Stimulated activated CD8-positive, alpha-beta memory T cell treated with anti-CD3 and anti-CD28 coated beads, Interleukin-4, amount 100 ng/mL, for 4 hours (primary cell): ENCODE measurements around the gene UTP4.
"Not testable (repeated sequence)": the region's sequence is repeated elsewhere in the genome, so short reads cannot be mapped to it uniquely, and the experiment has no call there.

Source experiments
- DNase-seq, 2 donors: peaks; one replicate each; pipeline ENCODE4 v3.0.0-alpha.2; 2020; ENCODE audit warnings: low read depth in 2 of 2, low spot score in 1 of 2

UTP4 gene

DNA sequence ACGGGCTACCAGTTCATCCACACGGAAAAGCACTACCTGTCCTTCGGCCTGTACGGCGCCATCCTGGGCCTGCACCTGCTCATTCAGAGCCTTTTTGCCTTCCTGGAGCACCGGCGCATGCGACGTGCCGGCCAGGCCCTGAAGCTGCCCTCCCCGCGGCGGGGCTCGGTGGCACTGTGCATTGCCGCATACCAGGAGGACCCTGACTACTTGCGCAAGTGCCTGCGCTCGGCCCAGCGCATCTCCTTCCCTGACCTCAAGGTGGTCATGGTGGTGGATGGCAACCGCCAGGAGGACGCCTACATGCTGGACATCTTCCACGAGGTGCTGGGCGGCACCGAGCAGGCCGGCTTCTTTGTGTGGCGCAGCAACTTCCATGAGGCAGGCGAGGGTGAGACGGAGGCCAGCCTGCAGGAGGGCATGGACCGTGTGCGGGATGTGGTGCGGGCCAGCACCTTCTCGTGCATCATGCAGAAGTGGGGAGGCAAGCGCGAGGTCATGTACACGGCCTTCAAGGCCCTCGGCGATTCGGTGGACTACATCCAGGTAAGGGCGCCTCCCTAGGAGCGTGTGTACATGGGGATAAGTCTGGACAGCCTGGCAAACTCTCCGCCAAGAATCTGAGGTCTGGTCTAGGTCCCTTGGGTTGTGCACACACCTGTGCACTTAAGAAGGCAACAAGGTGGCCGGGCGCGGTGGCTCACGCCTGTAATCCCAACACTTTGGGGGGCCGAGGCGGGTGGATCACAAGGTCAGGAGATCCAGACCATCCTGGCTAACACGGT is 22.8 kb upstream of the UTP4 start:
- DNase-seq: no peak

DNA sequence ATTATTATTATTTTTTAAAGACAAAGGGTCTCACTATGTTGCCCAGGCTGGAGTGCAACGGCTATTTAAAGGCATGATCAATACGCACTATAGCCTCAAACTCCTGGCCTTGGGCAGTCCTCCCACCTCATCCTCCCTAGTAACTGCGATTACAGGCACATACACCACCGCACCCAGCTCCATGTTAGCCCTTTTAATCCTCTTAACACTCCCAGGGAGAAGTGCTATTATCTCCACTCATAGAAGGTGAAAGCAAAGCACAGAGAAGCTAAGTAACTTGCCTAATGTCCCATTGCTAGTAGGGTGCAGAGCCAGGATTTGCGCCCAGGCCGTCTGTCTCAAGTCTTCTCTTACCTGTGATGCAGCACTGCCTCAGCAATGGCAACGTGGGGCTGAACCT is 22.0 kb upstream of the UTP4 start:
- no peak for DNase-seq

DNA sequence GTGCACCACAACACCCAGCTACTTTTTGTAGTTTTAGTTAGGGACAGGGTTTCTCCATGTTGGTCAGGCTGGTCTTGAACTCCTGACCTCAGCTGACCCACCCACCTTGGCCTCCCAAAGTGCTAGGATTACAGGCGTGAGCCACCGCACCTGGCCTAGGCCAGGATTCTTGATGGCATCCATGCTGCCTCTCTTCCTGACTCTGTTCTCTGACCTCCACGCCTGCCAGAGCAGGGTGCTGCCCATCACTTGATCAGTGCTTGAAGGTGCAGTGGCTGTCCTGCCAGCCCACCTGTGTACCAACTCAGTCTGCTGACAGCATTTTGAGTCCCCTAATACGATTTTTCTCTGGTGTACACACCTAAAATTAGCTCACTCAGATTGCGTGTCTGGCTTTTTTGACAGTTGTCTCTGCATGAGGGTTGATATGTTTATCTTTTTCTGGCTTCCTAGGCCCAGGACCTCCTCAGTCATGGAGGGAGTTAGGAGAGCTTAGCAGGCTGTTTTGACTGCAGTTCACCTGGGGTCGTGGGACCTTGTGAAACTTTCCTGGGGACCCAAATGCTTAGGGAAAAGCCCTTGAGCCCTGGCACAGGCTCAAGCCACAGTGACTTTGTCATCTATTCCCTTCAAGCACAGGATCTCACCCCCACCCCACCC is 21.1 kb upstream of the UTP4 start:
- DNase-seq: no peak

DNA sequence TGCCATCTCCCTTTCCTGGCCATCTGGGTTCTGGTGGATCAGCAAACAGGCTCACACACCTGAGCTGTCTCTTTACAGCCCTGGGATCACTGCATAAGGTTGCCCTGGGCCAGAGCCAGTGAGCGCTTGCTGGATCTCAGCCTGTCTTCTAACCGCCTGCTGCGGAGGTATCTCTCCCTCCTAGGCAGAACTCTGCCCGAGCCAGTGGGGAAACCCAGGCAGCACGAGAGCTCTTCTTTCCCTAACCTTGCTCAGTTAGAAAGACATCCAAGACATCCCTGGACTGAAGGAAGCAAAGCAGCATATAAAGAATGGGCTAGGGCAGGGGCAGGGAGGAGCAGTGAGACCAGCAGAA is 20.6 kb upstream of the UTP4 start:
- DNase-seq: no peak

DNA sequence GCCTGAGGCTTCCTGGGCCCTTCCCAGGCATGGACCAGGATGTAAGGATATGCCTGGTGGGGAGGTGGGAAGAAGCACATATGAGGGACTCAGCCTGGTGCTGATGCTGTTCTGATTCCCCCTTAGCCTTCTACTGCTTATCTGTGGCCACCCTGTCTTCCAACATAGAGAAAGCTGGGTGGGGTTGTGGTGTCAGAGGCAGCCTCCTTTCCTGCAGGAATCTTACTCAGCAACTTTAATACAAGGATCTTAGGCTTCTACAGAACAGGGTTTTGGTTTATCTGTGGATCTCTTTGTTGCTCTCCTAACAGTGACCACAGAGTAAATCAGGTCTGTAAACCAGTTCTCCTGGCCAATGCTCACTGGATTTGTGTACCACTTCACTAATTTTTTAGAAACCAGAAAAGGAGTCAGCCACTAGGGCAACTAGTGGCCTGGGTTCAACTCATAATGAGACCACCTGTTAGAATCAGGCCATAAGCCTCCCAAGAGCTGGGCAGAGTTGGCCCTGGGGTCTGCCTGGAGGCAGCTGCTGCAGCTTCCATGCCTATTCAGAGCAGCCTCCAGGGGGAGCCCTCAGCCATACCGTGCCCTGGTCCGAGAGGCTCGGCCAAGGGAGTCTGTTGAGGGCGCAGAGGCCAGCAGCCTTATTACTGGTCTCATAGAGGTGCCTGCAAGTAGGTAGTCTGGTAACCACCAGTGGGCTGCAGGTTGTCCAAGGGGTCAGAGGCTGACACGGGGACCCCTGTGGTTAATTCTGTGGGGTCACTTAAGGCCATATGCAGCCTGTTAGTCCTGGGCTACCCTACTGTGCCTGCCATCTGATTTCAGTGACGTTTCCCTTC is 19.9 kb upstream of the UTP4 start:
- no peak for DNase-seq

DNA sequence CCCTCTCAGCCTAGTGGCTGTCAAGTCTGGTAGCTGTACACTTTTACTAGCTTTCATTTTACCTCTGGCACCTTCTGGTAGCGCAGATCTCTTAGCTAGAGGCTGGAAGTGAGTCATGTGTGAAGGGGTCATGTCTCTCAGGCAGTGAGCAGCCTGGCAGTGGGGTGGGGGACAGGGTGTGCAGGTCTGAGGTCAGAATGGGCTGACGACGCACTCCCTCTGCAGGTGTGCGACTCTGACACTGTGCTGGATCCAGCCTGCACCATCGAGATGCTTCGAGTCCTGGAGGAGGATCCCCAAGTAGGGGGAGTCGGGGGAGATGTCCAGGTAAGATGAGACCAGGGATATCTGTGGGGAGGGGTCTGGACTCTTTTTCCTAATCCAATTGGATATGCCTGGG is 19.2 kb upstream of the UTP4 start:
- DNase-seq: no peak

DNA sequence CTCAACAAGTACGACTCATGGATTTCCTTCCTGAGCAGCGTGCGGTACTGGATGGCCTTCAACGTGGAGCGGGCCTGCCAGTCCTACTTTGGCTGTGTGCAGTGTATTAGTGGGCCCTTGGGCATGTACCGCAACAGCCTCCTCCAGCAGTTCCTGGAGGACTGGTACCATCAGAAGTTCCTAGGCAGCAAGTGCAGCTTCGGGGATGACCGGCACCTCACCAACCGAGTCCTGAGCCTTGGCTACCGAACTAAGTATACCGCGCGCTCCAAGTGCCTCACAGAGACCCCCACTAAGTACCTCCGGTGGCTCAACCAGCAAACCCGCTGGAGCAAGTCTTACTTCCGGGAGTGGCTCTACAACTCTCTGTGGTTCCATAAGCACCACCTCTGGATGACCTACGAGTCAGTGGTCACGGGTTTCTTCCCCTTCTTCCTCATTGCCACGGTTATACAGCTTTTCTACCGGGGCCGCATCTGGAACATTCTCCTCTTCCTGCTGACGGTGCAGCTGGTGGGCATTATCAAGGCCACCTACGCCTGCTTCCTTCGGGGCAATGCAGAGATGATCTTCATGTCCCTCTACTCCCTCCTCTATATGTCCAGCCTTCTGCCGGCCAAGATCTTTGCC is 18.0 kb upstream of the UTP4 start:
- DNase-seq: no peak

DNA sequence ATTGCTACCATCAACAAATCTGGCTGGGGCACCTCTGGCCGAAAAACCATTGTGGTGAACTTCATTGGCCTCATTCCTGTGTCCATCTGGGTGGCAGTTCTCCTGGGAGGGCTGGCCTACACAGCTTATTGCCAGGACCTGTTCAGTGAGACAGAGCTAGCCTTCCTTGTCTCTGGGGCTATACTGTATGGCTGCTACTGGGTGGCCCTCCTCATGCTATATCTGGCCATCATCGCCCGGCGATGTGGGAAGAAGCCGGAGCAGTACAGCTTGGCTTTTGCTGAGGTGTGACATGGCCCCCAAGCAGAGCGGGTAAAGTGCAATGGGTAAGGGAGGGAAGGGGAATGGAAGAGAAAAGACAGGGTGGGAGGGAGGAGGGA is 17.5 kb upstream of the UTP4 start:
- no peak for DNase-seq

DNA sequence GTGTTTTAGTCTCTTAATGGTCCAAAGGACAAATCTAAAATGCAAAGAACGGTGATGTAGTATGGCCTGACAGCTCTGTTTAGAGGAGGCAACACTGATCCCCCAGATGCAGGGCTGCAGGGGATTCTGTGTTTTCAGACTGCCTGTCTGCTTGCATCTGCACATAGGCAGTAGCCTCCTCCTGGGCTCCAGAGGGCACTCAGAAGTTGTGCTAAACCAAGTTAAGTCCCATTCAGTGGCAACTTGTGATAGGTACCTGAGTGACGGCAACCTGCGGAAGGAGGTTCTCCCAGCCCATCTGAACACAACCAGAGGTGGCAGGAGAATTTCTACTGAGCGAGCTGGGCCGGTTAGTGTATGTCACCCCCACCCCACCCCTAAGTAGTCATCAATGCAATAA is 17.1 kb upstream of the UTP4 start:
- DNase-seq: no peak

DNA sequence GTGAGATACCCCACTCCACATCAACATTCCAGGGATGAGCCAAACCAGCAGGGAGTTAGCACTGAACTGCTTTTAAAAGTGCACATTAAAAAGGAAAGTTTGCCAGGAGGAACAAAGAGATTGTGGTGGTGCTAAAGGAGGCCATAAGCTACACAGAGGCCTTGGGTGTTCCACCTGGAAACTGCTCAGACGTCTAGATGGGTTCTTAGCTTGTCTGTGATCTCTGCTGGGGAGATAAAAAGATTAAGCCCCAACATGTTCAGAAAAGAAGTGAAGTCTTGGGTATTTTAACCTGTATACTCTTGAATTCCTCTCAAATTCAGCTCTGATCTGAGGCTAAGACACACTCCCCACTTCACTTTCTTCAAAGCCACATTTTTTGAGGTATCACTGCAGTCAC is 16.6 kb upstream of the UTP4 start:
- DNase-seq: no peak

DNA sequence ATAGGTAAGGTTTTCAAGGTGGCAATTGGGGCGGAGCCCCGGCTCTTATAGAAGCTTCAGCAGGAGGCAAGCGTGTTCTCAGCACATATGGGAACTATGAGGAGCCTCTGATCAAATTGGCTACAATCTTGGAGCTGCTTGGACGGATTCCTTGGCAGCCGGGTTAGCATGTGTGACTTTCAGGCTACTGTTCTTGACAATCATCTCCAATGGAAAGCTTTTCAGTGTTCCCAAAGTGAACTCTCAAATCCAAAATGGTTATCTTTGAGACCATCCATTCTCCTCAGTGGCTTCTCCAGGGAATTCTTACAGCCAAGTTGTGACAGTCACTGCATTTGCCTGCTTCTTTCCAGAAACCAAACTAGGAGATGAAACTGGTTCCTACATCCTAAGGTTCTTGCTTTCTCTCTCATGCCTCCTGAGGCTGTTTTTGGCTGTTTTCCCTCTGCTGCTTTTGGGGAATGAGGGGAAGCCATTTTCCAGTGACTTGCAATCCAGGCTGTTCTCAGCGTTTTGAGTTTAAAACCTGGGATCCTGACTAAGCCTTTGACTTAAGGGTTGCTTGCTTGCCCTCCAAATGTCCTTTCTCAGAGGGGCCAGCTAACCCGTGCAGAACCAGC is 16.1 kb upstream of the UTP4 start:
- DNase-seq: no peak

DNA sequence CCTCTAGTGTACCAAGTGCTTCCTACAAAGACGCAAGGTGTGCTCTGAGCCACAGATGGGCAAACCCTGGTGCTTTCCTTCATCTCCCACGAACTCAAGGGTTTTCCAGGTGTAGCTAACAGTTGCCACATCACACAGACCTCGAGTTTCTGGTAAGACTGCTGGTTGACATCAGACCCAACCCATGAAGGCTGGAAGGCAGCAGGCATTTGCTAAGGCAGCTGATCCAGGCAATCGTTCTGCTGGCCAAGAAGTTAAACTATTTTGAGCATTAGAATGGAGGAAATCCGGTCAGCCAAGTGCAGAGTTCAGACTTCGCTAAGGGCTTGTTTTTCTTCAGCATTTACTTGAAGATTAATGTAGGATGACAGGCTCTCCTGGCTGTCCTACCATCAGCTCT is 15.5 kb upstream of the UTP4 start:
- no peak for DNase-seq

DNA sequence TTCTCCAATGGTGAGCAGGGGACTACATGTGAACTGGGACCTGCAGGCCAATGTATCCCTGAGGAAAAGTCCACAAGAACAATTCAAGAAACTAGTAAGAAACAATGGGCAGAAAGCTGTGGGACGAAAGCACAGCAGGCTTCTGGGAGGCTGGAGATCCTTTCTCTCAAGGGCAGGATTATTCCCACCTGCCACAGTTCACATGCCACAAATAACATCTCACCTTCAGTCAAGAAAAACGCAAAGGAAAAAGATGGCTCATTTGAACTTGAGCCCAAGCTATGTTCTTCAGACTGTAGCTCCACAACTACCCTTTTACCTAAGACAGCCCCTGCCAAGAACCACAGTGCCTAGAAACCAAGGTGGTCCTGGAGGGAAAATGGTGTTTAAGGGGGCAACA is 14.0 kb upstream of the UTP4 start:
- no peak for DNase-seq

DNA sequence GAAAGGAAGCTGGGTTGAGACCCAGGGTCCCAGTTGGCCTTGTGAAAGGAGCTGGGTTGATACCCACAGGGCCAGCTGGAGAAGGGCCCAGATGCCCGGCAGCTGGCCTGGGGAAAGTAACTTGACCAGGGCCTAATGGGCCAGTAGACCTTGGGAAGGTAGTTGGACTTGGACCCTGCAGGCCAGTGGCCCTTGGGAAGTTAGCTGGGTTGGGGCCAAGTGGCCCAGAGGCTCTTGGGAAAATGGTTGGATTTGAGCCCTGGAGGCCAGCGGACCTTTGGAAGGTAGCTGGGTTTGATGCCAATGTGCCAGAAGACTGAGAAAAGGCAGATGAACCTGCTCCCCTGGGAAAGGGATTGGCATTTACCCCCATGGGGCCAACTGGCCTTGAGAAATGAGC is 13.5 kb upstream of the UTP4 start:
- no peak for DNase-seq

DNA sequence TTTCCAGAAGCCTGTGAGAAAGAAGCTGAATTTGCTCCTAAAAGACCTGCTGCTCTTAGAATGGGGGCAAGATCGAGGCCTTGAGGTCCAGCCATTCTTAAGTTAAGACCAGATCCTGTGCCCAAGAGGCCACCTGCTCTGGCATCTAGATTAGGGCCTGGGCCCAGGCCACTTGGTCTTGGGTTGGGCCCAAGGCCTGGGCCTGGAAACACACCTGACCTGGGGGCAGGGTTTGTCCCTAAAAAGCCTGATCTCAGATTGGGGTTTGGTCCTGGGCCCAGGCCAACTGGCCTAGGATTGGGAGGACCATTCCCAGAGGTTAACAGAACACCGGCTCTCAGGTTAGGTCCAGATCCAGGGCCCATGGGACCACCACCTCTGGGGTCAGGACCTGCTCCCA is 12.9 kb upstream of the UTP4 start:
- no peak for DNase-seq

DNA sequence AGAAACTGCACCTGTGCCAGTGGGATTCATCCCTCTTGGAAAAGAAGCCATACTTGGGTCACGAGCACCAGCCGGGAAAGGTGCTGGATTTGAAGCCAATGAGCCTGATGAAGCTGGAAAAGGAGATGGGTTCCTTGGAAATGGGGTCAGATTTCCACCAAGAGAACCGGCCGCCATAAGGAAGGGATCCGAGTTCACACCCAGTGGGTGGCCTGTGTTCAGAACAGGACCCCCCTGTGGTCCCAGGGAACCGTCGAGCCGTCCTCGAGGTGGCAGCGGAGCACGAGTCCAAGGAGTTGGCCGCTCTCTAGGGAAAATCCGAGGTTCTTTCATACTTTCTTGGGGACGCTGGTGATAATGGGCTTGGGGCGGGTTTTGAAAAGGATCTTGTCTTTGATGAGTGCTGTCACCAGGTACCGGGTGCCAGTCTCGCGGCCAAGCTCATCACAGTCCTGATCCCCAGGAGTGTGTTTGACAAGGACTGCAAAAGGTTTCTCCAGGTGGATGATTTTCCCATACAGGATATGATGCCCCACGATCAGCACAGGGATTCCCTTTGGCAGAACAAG is 12.3 kb upstream of the UTP4 start:
- DNase-seq: no peak

DNA sequence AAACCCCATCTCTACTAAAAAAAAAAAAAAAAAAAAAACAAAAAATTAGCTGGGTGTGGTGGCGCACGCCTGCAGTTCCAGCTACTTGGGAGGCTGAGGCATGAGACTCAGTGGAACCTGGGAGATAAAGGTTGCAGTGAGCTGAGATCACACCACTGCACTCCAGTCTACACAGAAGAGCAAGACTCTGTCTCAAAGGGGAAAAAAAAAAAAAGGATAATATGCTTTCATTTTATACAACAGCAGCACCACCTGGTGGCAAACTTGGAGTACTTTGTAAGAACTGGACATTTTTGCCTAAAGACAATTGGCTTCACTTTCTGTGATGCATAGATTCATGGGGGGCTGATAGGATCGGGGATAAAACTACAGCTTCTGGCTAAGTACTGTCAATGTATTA is 8.5 kb upstream of the UTP4 start:
- peak; percentile 26 for DNase-seq

DNA sequence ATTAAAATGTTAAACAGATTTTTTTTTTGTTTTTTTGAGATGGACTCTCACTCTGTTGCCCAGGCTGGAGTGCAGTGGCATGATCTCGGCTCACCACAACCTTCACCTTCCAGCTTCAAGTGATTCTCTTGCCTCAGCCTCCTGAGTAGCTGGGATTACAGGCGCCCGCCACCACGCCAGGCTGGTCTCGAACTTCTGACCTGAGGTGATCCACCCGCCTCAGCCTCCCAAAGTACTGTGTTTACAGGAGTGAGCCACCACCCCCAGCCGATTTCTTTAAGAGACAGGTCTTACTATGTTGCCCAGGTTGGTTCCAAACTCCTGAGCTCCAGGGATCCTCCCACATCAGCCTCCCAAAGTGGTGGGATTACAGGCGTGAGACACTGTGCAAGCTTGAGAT is 8.0 kb upstream of the UTP4 start:
- DNase-seq: not testable (repeated sequence)

DNA sequence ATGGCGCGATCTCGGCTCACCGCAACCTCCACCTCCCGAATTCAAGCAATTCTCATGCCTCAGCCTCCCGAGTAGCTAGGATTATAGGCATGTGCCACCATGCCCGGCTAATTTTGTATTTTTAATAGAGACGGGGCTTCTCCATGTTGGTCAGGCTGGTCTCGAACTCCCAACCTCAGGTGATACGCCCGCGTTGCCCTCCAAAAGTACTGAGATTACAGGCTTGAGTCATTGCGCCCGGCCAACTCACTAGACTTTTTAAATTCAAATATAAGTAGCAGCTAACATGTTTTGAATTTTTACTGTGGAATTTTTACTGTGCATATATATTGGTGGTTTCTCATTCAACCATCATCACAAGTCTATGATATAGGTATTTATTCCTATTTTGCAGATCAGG is 7.5 kb upstream of the UTP4 start:
- not testable (repeated sequence) for DNase-seq

DNA sequence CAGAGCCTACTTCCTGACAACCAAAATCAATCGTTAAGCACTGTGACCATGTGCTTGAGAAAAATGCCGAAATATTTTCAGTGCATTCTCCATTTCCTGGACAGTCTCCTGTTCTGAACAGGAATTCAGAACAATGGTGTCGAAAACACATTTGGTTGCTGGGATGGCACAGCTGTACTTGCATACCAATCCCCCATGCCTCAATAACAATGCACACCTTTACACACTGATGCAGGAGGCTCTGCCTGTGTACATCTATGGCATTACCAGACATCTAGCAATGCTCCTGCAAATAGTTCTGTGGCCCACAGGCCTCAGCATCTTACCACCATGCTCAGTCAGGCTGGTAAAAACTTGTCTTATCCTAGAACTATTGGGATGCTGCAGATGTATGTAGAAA is 6.2 kb upstream of the UTP4 start:
- DNase-seq: no peak

DNA sequence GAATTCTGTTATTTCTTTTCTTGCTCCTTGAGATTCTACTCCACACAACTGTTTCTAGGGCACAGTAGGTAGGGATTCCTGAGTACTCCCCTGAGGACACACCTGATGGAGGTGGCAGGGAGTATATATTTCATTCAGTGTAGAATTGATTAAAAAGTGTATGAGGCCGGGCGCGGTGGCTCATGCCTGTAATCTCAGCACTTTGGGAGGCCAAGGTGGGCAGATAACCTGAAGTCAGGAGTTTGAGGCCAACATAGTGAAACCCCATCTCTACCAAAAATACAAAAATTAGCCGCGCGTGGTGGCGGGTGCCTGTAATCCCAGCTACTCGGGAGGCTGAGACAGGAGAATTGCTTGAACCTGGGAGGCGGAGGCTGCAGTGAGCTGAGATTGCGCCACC is 5.6 kb upstream of the UTP4 start:
- DNase-seq: not testable (repeated sequence)
